ENCODE results near the gene ADK.
"Not testable (repeated sequence)": the region's sequence is repeated elsewhere in the genome, so short reads cannot be mapped to it uniquely, and the experiment has no call there.

ADK gene

GRCh38 chr10:74474022-74474713 is 323.1 kb downstream of the ADK start:
- no peaks in the 10 kb centered on the region for H3K9me3 ChIP-seq (ENCODE audit: insufficient read depth, low read depth, low read length)
- TF ChIP-seq CTCF (conservative IDR thresholded peaks at IDR 0.05; ENCODE audit: low read length) (no peak), EZH2phosphoT487 (IDR thresholded peaks at IDR 0.05; ENCODE audit: borderline replicate concordance) (no peak)

GRCh38 chr10:74476162-74476706 is 325.2 kb downstream of the ADK start:
- H3K9ac ChIP-seq (ENCODE audit: low read depth, low read length, poor library complexity, severe bottlenecking); H3K4me1 ChIP-seq (ENCODE audit: insufficient read depth, low read length, poor library complexity, severe bottlenecking); H3K9me2 ChIP-seq (replicated peaks; ENCODE audit: low read depth, low read length); H2AFZ ChIP-seq (ENCODE audit: low read length); H3K27me3 ChIP-seq (ENCODE audit: insufficient read depth, low read length, poor library complexity, severe bottlenecking); H3K79me2 ChIP-seq (ENCODE audit: insufficient read depth, low read length); H3K9me3 ChIP-seq (ENCODE audit: insufficient read depth, low read depth, low read length); H3K36me3 ChIP-seq (ENCODE audit: insufficient read depth, low read length); H4K20me1 ChIP-seq (ENCODE audit: insufficient read depth, low read length, poor library complexity, severe bottlenecking); H3K4me2 ChIP-seq (ENCODE audit: low read depth, low read length, poor library complexity, severe bottlenecking); H3K4me3 ChIP-seq (ENCODE audit: low read length, poor library complexity, severe bottlenecking); H3F3A ChIP-seq (ENCODE audit: low read depth): not testable (repeated sequence)

More at GRCh38 chr10:74474022-74474713, 323.1 kb downstream of the ADK start:
- Histone ChIP-seq H3K79me2 (ENCODE audit: insufficient read depth, low read length) (no peaks in the 10 kb centered on the region), H3K9me2 (replicated peaks; ENCODE audit: low read depth, low read length) (no peaks in the 10 kb centered on the region), H3K4me1 (ENCODE audit: insufficient read depth, low read length, poor library complexity, severe bottlenecking) (peaks cover 4% of the 10 kb centered on the region), H4K20me1 (ENCODE audit: insufficient read depth, low read length, poor library complexity, severe bottlenecking) (no peaks in the 10 kb centered on the region), H3K4me3 (ENCODE audit: low read length, poor library complexity, severe bottlenecking) (no peak overlapping the region), H3K36me3 (ENCODE audit: insufficient read depth, low read length) (peaks cover 6% of the 10 kb centered on the region; the same call in 1 of the 2 replicates), H3K4me2 (ENCODE audit: low read depth, low read length, poor library complexity, severe bottlenecking) (no peak overlapping the region), H3K9ac (ENCODE audit: low read depth, low read length, poor library complexity, severe bottlenecking) (no peak overlapping the region), H2AFZ (ENCODE audit: low read length) (no peak overlapping the region), H3F3A (ENCODE audit: low read depth) (no peaks in the 10 kb centered on the region), H3K27me3 (ENCODE audit: insufficient read depth, low read length, poor library complexity, severe bottlenecking) (no peaks in the 10 kb centered on the region)

- H3K4me1 ChIP-seq (ENCODE audit: insufficient read depth, low read length, poor library complexity, severe bottlenecking), result peaks cover 4% of the 10 kb centered on the region
- TF ChIP-seq EZH2phosphoT487 (IDR thresholded peaks at IDR 0.05; ENCODE audit: borderline replicate concordance), result no peak
- no peak for TF ChIP-seq CTCF (conservative IDR thresholded peaks at IDR 0.05; ENCODE audit: low read length)
- no peaks in the 10 kb centered on the region for H3F3A ChIP-seq (ENCODE audit: low read depth)
- no peak overlapping the region for H3K4me2 ChIP-seq (ENCODE audit: low read depth, low read length, poor library complexity, severe bottlenecking)
- H3K4me3 ChIP-seq (ENCODE audit: low read length, poor library complexity, severe bottlenecking), result no peak overlapping the region
- no peaks in the 10 kb centered on the region for H4K20me1 ChIP-seq (ENCODE audit: insufficient read depth, low read length, poor library complexity, severe bottlenecking)
- H3K9ac ChIP-seq (ENCODE audit: low read depth, low read length, poor library complexity, severe bottlenecking), result no peak overlapping the region
- H3K27me3 ChIP-seq (ENCODE audit: insufficient read depth, low read length, poor library complexity, severe bottlenecking), result no peaks in the 10 kb centered on the region
- H3K36me3 ChIP-seq (ENCODE audit: insufficient read depth, low read length), result peaks cover 19% of the 10 kb centered on the region; the same call in 1 of the 2 replicates
- peaks cover 13% of the 10 kb centered on the region; the same call in 1 of the 2 replicates for H3K9me3 ChIP-seq (ENCODE audit: insufficient read depth, low read depth, low read length)
- H3K79me2 ChIP-seq (ENCODE audit: insufficient read depth, low read length), result no peaks in the 10 kb centered on the region
- no peak overlapping the region for H2AFZ ChIP-seq (ENCODE audit: low read length)
- H3K9me2 ChIP-seq (replicated peaks; ENCODE audit: low read depth, low read length), result no peaks in the 10 kb centered on the region
Measured at GRCh38 chr10:74480778-74481177, 329.8 kb downstream of the ADK start.

Data from Loucy (cell line).